Kidney glomerular epithelial cell (primary cell): ENCODE data around the gene PAX2.

Experiments used
- DNase-seq: peaks from one replicate; lab custom pipeline; 2025; lab: John Stamatoyannopoulos, UW

PAX2 gene

GRCh38 chr10:100755821-100756220 lies 10.4 kb downstream of the PAX2 start:
- DNase-seq, result no peak

GRCh38 chr10:100759331-100759730 lies 13.9 kb downstream of the PAX2 start:
- no peak for DNase-seq

GRCh38 chr10:100760726-100761125 lies 15.3 kb downstream of the PAX2 start:
- DNase-seq, result no peak

- DNase-seq, result no peak
Observed at GRCh38 chr10:100761191-100761590, 15.8 kb downstream of the PAX2 start.

GRCh38 chr10:100763043-100763747 lies 17.8 kb downstream of the PAX2 start:
- no peak for DNase-seq

GRCh38 chr10:100766693-100767421 lies 21.5 kb downstream of the PAX2 start:
- no peak for DNase-seq

- no peak for DNase-seq
Observed at GRCh38 chr10:100767422-100767775, 22.0 kb downstream of the PAX2 start.

- DNase-seq, result no peak
Observed at GRCh38 chr10:100769481-100769880, 24.1 kb downstream of the PAX2 start.

GRCh38 chr10:100773646-100774045 lies 28.3 kb downstream of the PAX2 start:
- no peak for DNase-seq

- DNase-seq, result no peak
Observed at GRCh38 chr10:100774223-100774622, 28.8 kb downstream of the PAX2 start.

GRCh38 chr10:100774876-100775275 lies 29.5 kb downstream of the PAX2 start:
- no peak for DNase-seq

GRCh38 chr10:100775386-100775785 lies 30.0 kb downstream of the PAX2 start:
- DNase-seq, result peak; percentile 56

- DNase-seq, result no peak
Observed at GRCh38 chr10:100775871-100776270, 30.5 kb downstream of the PAX2 start.

GRCh38 chr10:100776671-100777070 lies 31.3 kb downstream of the PAX2 start:
- no peak for DNase-seq

- DNase-seq, result no peak
Observed at GRCh38 chr10:100779329-100779728, 33.9 kb downstream of the PAX2 start.

- DNase-seq, result no peak
Observed at GRCh38 chr10:100780324-100780723, 34.9 kb downstream of the PAX2 start.

- DNase-seq, result no peak
Observed at GRCh38 chr10:100781145-100781665, 35.8 kb downstream of the PAX2 start.

GRCh38 chr10:100782461-100783244 lies 37.3 kb downstream of the PAX2 start:
- no peak for DNase-seq

- DNase-seq, result no peak
Observed at GRCh38 chr10:100784126-100784525, 38.7 kb downstream of the PAX2 start.

- DNase-seq, result no peak
Observed at GRCh38 chr10:100786591-100786990, 41.2 kb downstream of the PAX2 start.

GRCh38 chr10:100788002-100788903 lies 42.9 kb downstream of the PAX2 start:
- no peak for DNase-seq

- no peak for DNase-seq
Observed at GRCh38 chr10:100790761-100791208, 45.4 kb downstream of the PAX2 start.
